HG03064 (cell line): ENCODE data around the gene NUTM2A.
"Not testable (repeated sequence)": the region's sequence is repeated elsewhere in the genome, so short reads cannot be mapped to it uniquely, and the experiment has no call there.

Experiments used
- ATAC-seq: cut with Tn5 transposase; IDR thresholded peaks from one replicate; pipeline ENCODE4 v1.9.1; 2021; ENCODE audit warnings: low read depth; ENCODE audit not compliant: unreplicated experiment

The NUTM2A gene

DNA sequence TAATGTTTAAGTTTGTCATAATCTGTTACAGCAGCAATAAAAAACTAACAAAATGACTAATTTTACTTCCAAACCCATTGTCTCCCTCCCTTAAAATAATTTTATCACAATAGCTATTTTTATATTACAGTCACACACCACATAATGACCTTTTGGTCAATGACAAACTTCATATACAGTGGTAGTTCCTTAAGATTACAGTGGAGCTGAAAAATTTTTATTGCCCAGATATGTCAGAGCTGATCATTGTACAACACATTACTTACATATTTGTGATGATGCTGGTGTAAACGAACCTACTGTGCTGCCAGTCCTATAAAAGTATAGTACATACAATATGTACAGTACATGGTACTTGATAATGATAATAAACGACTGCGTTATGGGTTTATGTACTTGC, 22.1 kb downstream of the NUTM2A start:
- ATAC-seq, result not testable (repeated sequence)

DNA sequence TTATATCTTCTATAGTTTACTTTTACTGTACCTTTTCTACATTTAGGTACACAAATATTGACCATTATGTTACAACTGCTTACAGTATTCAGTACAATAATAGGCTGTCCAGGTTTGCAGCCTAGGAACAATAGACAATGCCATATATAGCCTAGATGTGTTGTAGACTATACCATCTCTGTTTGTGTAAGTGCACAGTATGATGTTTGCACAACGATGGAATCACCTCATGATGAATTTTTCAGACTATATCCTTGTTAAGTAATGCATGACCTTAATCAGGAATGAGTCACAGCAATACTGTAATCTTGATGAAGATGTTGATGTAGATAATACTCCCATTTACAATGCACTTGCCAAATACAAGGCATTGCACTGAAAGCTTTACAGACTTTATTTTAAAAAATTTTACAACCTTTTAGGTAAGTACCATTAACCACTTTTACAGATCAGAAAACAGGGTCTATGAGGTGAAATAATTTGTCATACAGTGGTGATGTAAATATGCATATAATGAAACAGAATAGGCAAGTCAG, 23.6 kb downstream of the NUTM2A start:
- ATAC-seq, result not testable (repeated sequence)

DNA sequence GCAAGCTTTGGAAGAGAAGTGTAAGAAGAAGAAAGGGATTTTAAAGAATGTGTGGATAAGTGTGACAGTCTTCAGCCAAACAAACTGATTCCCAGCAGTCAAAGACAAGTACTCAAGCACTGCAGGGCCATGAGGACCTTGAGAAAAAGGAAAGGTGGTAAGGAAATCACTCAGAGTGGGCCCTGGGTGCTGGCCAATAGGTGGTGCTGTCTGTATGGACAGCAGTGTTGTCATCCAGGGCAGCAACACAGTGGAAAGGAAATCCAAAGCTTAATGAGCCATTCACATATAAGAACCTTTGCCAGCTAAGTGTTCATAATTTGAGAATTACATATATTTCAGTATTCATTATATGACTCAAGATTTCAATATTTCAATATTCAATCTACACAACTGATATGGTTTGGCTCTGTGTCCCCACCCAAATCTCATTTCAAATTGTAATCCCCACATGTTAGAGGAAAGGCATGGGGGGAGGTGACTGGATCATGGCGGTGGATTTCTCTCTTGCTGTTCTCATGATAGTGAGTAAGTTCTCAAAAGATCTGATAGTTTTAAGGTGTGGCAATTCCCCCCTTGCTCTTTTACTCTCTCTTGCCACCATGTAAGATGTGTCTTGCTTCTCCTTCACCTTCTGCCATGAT, 55.6 kb downstream of the NUTM2A start:
- not testable (repeated sequence) for ATAC-seq
